ENCODE measurements around the gene MBD1.

MBD1 gene

GRCh38 chr18:50284255-50284885 lies 3.0 kb upstream of the MBD1 start:
- no peak for DNase-seq (ENCODE audit: low read depth)
- no peak overlapping the region for H3K4me3 ChIP-seq (ENCODE audit: low read depth, low read length)
- TF ChIP-seq POLR2A (IDR thresholded peaks at IDR 0.05; ENCODE audit: extremely low read depth, insufficient read length) (no peak), MYC (IDR thresholded peaks at IDR 0.05; ENCODE audit: low read depth, low read length) (no peak), MAX (IDR thresholded peaks at IDR 0.05; ENCODE audit: low read depth, low read length) (no peak)
- TF ChIP-seq, protein P1, sequence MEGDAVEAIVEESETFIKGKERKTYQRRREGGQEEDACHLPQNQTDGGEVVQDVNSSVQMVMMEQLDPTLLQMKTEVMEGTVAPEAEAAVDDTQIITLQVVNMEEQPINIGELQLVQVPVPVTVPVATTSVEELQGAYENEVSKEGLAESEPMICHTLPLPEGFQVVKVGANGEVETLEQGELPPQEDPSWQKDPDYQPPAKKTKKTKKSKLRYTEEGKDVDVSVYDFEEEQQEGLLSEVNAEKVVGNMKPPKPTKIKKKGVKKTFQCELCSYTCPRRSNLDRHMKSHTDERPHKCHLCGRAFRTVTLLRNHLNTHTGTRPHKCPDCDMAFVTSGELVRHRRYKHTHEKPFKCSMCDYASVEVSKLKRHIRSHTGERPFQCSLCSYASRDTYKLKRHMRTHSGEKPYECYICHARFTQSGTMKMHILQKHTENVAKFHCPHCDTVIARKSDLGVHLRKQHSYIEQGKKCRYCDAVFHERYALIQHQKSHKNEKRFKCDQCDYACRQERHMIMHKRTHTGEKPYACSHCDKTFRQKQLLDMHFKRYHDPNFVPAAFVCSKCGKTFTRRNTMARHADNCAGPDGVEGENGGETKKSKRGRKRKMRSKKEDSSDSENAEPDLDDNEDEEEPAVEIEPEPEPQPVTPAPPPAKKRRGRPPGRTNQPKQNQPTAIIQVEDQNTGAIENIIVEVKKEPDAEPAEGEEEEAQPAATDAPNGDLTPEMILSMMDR (IDR thresholded peaks at IDR 0.05; ENCODE audit: low read depth, low read length), result no peak

GRCh38 chr18:50283469-50284209 lies 2.3 kb upstream of the MBD1 start:
- H3K4me3 ChIP-seq (ENCODE audit: low read depth, low read length), result no peak overlapping the region
- TF ChIP-seq, protein P1 (IDR thresholded peaks at IDR 0.05; ENCODE audit: low read depth, low read length), result no peak
- TF ChIP-seq MAX (IDR thresholded peaks at IDR 0.05; ENCODE audit: low read depth, low read length) (no peak), MYC (IDR thresholded peaks at IDR 0.05; ENCODE audit: low read depth, low read length) (no peak), POLR2A (IDR thresholded peaks at IDR 0.05; ENCODE audit: extremely low read depth, insufficient read length) (no peak)
- DNase-seq (ENCODE audit: low read depth), result no peak

- DNase-seq (ENCODE audit: low read depth), result no peak
- TF ChIP-seq POLR2A (IDR thresholded peaks at IDR 0.05; ENCODE audit: extremely low read depth, insufficient read length) (no peak), MYC (IDR thresholded peaks at IDR 0.05; ENCODE audit: low read depth, low read length) (no peak), MAX (IDR thresholded peaks at IDR 0.05; ENCODE audit: low read depth, low read length) (no peak)
- TF ChIP-seq, protein P1 (IDR thresholded peaks at IDR 0.05; ENCODE audit: low read depth, low read length), result no peak
- H3K4me3 ChIP-seq (ENCODE audit: low read depth, low read length), result no peak overlapping the region
These were observed 1.4 kb upstream of the MBD1 start for GRCh38 chr18:50282521-50283335.

DNA sequence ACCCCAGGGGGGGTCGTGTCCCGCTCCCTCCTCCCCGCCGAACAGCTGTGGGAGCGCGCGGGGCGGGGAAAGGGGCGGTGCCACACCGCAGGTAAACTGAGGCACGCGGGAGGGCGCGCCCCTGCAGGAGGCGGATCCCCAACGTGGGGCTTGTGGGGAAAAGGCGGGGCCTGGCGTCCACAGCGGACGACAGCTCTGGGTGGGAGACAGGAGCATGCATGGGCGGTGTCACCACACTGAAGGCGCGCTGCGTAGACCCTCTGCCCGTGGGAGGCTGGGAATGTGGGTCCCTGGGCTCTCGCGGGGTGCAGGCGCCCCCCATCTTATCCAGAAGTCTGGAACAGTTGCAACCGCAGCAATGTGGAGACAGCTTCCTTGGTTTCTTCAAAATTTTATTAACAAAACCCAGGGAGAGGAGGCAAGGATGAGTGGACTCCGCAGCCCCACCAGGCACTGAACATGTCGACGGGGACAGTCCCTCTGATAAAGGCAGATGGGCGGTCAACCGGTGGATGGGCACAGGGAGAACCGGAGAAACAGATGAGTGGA lies 723 bp upstream of the MBD1 start:
- H3K4me3 ChIP-seq (ENCODE audit: low read depth, low read length), result peak overlapping the region; percentile 99
- no peak for DNase-seq (ENCODE audit: low read depth)
- TF ChIP-seq, protein P1 (IDR thresholded peaks at IDR 0.05; ENCODE audit: low read depth, low read length), result no peak
- TF ChIP-seq POLR2A (IDR thresholded peaks at IDR 0.05; ENCODE audit: extremely low read depth, insufficient read length), result no peak
- no peak for TF ChIP-seq MAX (IDR thresholded peaks at IDR 0.05; ENCODE audit: low read depth, low read length)
- no peak for TF ChIP-seq MYC (IDR thresholded peaks at IDR 0.05; ENCODE audit: low read depth, low read length)

DNA sequence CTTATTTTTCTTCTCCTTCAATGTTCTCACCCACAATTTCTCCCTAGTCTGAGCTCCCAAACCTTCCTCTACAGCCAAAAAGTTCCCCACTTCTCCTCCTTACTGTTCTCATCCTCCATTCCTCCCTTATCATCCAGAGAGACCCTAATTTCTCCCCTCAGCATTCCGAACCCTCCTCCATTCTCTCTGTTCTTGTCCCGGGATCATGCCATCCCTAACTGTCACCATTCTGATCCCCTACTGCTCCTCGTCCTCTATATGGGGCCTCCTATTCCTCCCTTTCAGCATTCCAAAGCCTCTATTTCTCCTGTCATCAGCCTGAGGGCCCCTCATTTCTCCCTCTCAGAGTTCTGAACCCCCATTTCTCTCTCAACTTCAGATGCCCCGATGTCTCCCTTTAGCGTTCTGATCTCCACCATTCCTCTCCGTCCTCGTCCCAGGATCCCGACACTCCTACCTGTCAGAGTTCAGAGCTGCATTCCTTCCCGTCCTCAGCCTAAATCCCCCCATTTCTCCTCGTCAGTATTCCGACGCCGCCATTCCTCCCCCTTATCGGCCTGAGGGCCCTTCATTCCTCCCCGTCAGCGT lies 522 bp downstream of the MBD1 start:
- TF ChIP-seq, protein P1 (IDR thresholded peaks at IDR 0.05; ENCODE audit: low read depth, low read length), result no peak
- TF ChIP-seq MAX (IDR thresholded peaks at IDR 0.05; ENCODE audit: low read depth, low read length) (no peak), MYC (IDR thresholded peaks at IDR 0.05; ENCODE audit: low read depth, low read length) (no peak), POLR2A (IDR thresholded peaks at IDR 0.05; ENCODE audit: extremely low read depth, insufficient read length) (no peak)
- H3K4me3 ChIP-seq (ENCODE audit: low read depth, low read length), result peak overlapping the region; percentile 99
- DNase-seq (ENCODE audit: low read depth), result no peak

All from NB4 (cell line).